ENCODE results near the gene RPL36. TPM values are rescaled to one million over a fixed set of nuclear protein-coding genes. Genes with fewer than 3 reads are reported as not detected.

The RPL36 gene
- total RNA-seq, 4 donors from 2014 or later, result 663 to 804 (median 703) TPM

DNA sequence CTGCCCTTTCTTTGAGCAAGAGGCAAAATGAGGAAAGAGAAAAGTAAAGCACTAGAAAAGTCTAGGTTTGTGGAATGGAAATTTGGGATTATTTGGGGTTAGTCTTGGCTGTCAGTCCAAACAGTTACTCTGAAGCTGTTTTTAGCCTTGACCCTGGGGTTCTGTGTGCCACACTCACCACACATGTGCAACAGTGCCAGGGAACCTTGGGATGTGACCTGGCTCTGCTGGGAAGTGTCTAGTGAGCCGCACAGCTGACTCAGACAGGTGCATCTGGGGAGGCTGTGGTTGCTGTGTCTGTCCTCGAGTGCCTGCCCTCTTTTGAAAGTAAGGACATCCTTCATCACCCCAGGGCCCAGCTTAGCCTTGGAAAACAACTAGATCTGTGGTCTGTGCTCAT, 25.6 kb upstream of the RPL36 start:
- ATAC-seq (ENCODE audit: low FRiP score), result no peak
- no peak for DNase-seq (ENCODE audit: low spot score)
- TF ChIP-seq, protein P1, sequence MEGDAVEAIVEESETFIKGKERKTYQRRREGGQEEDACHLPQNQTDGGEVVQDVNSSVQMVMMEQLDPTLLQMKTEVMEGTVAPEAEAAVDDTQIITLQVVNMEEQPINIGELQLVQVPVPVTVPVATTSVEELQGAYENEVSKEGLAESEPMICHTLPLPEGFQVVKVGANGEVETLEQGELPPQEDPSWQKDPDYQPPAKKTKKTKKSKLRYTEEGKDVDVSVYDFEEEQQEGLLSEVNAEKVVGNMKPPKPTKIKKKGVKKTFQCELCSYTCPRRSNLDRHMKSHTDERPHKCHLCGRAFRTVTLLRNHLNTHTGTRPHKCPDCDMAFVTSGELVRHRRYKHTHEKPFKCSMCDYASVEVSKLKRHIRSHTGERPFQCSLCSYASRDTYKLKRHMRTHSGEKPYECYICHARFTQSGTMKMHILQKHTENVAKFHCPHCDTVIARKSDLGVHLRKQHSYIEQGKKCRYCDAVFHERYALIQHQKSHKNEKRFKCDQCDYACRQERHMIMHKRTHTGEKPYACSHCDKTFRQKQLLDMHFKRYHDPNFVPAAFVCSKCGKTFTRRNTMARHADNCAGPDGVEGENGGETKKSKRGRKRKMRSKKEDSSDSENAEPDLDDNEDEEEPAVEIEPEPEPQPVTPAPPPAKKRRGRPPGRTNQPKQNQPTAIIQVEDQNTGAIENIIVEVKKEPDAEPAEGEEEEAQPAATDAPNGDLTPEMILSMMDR (IDR thresholded peaks at IDR 0.05), result no peak

DNA sequence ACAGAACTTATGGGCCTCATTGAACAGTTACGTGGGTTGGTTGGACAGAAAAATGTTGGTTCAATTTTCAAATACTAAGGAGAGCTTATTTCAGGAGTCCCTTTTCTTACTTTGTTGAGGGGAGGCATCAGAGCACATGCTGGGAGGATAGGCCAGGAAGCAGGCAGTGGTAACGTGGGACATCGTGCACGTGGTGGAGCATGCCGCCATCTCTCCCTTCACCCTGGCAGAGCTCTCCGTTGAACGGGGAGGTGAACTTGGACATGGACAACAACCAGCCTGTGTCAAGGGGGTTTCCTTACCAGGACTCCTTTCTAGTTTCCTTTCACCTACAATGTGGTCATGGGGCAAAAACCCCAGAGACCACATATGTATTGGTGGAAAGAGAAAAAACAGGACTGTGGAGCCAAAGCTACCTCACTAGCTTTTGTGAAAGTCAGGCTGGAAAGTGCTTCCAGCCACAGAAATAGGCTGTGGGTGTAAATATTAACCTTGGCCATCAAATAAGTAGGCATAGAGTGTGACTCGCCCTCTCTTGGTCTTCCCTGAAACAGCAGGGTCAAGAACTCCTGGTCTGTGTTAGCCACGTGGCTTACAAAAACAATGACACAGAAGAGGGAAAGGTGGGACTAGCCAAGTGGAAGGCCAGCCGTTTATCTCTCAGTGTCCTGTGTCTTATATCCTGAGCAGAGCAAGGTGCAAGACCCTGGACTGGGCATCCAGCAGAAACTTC, 24.1 kb upstream of the RPL36 start:
- TF ChIP-seq, protein P1 (IDR thresholded peaks at IDR 0.05), result no peak
- DNase-seq (ENCODE audit: low spot score) (no peak), ATAC-seq (ENCODE audit: low FRiP score) (no peak)

DNA sequence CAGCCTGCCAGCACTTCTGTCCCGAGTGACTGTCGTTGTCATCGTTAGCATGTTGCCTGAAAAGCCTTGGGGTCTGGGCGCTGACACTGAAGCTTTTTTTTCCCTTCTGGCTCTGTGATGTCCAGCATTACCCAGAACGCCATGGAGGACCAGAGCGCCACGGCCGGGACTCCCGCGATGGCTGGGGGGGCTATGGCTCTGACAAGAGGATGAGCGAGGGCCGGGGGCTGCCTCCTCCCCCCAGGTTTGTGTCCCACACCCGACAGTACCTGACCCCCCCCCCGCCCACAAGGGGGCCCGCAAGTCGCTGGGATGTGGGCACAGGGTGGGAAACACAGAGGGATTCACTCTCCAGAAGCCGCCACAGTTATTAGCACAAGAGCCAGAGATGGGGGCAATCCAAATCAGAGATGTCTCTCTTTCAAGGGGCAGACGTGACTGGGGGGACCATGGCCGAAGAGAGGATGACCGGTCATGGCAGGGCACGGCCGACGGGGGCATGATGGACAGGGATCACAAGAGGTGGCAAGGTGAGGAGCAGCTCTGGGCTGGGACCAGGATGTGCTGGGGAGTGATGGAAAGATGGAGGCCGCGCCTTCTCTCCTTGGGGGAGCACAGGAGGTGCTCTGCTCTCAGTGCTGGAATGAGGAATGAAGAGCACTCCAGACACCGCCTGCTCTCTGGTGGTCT, 23.0 kb upstream of the RPL36 start:
- DNase-seq (ENCODE audit: low spot score), result no peak

DNA sequence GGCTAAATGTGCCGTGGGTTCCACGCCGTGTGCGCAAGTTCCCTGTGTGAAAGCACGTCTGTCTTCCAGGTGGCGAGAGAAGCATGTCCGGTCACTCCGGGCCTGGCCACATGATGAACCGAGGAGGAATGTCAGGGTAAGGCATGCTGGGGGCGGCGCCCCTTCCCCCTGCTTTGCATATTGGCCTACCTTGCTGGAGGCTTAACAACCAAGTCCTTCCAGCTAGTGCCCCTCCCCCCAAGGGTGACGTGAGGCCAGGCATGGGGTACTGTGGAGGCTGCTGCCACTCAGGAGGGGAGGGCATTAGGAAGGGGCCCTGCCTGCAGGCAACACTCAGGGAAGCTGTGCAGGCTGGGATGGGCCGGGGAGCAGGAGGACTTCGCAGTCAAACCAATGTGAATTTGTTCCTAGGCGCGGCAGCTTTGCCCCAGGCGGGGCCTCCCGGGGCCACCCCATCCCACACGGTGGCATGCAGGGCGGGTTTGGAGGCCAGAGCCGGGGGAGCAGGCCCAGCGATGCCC, 22.3 kb upstream of the RPL36 start:
- ATAC-seq (ENCODE audit: low FRiP score) (no peak), DNase-seq (ENCODE audit: low spot score) (no peak)
- TF ChIP-seq, protein P1 (IDR thresholded peaks at IDR 0.05), result no peak

More for the DNA sequence above, 23.0 kb upstream of the RPL36 start:
- no peak for ATAC-seq (ENCODE audit: low FRiP score)
- TF ChIP-seq, protein P1 (IDR thresholded peaks at IDR 0.05), result no peak

DNA sequence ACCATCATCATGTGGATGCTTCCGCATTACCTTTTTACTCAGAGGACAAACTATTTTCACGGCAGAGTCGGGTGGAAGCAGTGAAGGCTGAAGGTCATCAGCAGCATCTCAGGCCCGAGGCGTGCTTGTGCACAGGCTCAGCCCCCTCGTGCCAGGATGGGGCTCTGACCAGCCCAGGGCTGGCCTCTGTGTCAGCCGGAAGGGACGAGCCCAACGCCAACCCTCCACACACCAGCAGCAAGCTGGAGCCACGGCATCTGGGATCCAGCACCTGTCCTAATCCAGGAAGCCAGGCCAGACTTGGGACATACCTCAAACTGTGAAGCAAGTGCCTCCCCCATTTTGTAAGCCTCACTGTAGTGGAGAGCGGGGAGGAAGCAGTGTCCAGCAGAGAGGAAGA, 20.9 kb upstream of the RPL36 start:
- DNase-seq (ENCODE audit: low spot score) (no peak), ATAC-seq (ENCODE audit: low FRiP score) (no peak)
- TF ChIP-seq, protein P1 (IDR thresholded peaks at IDR 0.05), result no peak

DNA sequence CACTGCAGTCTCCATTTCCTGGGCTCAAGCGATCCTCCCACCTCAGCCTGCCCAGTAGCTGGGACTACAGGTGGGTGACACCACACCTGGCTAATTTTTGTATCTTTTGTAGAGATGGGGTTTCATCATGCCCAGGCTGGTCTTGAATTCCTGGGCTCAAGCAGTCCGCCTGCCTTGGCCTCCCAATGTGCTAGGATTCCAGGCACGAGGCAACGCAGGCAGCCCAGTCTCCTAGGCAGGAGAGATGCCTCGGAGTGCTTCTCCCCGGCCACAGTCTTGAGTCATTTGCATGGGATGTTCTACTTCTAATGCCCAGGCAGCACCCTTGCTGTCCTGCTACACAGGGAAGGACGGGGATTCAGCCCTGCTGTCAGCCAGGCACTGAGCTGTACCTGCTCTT, 18.5 kb upstream of the RPL36 start:
- DNase-seq (ENCODE audit: low spot score) (no peak), ATAC-seq (ENCODE audit: low FRiP score) (no peak)
- TF ChIP-seq, protein P1 (IDR thresholded peaks at IDR 0.05), result no peak

Measured in omental fat pad (tissue), 4 donors.